HUES6 (cell line): ENCODE results near the gene RIPK4.
A peak's percentile ranks its signal among the peaks of the same experiment; 100 is the strongest.

ENCODE experiments used
- H3K27ac ChIP-seq: 2 replicates; pipeline ENCODE4 v1.7.0; 2013; ENCODE audit warnings: low read depth, mild to moderate bottlenecking, low read length, inconsistent platforms
- H3K27me3 ChIP-seq: 2 replicates; pipeline ENCODE4 v1.6.1; 2013; ENCODE audit warnings: low read length; ENCODE audit not compliant: control insufficient read depth, insufficient read depth
- H3K36me3 ChIP-seq: 2 replicates; pipeline ENCODE4 v1.6.1; 2013; ENCODE audit warnings: low read length; ENCODE audit not compliant: control insufficient read depth, insufficient read depth
- H3K4me1 ChIP-seq: 2 replicates; pipeline ENCODE4 v1.6.1; 2013; ENCODE audit warnings: low read length; ENCODE audit not compliant: control insufficient read depth, insufficient read depth
- H3K4me3 ChIP-seq: 2 replicates; pipeline ENCODE4 v1.5.1; 2013; ENCODE audit warnings: low read depth, low read length
- H3K9ac ChIP-seq: one replicate; pipeline ENCODE4 v1.6.1; 2013; ENCODE audit warnings: mild to moderate bottlenecking, low read length
- H3K9me3 ChIP-seq: 2 replicates; pipeline ENCODE4 v1.6.1; 2013; ENCODE audit warnings: low read depth, low read length; ENCODE audit not compliant: control insufficient read depth, insufficient read depth

Gene RIPK4

GRCh38 chr21:41761934-41762635 lies 4.8 kb downstream of the RIPK4 start:
- H3K27me3 ChIP-seq, result peaks cover 58% of the 10 kb centered on the region
- H3K36me3 ChIP-seq, result no peaks in the 10 kb centered on the region
- no peaks in the 10 kb centered on the region for H3K9me3 ChIP-seq
- H3K4me3 ChIP-seq, result peak overlapping the region; percentile 56
- peak overlapping the region; percentile 42 for H3K9ac ChIP-seq
- H3K4me1 ChIP-seq, result peaks cover 67% of the 10 kb centered on the region
- H3K27ac ChIP-seq, result no peak overlapping the region

GRCh38 chr21:41761211-41761933 lies 5.5 kb downstream of the RIPK4 start:
- peak overlapping the region; percentile 42 for H3K9ac ChIP-seq
- peaks cover 67% of the 10 kb centered on the region for H3K4me1 ChIP-seq
- no peak overlapping the region for H3K27ac ChIP-seq
- peaks cover 51% of the 10 kb centered on the region for H3K27me3 ChIP-seq
- peak overlapping the region; percentile 56 for H3K4me3 ChIP-seq
- 0 out of 2 replicates have a peak, but pooled peaks cover under 1% of the 10 kb centered on the region for H3K36me3 ChIP-seq
- H3K9me3 ChIP-seq, result no peaks in the 10 kb centered on the region

DNA sequence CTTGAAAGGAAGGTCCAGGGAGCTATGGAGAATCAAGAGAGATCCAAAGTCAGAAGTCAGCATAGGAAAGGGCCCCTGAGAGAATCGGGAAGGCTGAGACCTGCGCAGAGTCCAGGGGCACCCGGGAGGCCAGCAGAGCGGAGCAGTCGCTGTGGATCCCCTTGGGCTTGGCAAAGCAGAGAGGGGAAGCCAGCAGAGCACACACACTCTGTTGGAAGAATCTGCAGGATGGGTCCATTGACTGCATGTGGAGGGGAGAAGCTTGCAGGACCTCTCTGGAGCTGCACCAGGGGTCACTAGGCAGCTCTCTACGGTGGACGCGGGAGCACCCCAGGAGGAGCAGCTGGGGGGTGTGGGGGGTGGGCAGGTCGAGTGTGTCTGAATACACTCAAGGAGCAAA lies 6.4 kb downstream of the RIPK4 start:
- H3K4me1 ChIP-seq, result peaks cover 61% of the 10 kb centered on the region
- no peak overlapping the region for H3K9ac ChIP-seq
- H3K4me3 ChIP-seq, result no peak overlapping the region
- H3K9me3 ChIP-seq, result no peaks in the 10 kb centered on the region
- peaks cover 42% of the 10 kb centered on the region for H3K27me3 ChIP-seq
- no peak overlapping the region for H3K27ac ChIP-seq
- H3K36me3 ChIP-seq, result peaks cover 10% of the 10 kb centered on the region; the same call in 1 of the 2 replicates

GRCh38 chr21:41759926-41760325 lies 6.9 kb downstream of the RIPK4 start:
- H3K27me3 ChIP-seq, result peaks cover 37% of the 10 kb centered on the region
- H3K4me1 ChIP-seq, result peaks cover 61% of the 10 kb centered on the region
- H3K36me3 ChIP-seq, result peaks cover 10% of the 10 kb centered on the region; the same call in 1 of the 2 replicates
- no peak overlapping the region for H3K27ac ChIP-seq
- no peak overlapping the region for H3K4me3 ChIP-seq
- H3K9ac ChIP-seq, result no peak overlapping the region
- H3K9me3 ChIP-seq, result no peaks in the 10 kb centered on the region

GRCh38 chr21:41759214-41759840 lies 7.5 kb downstream of the RIPK4 start:
- Histone ChIP-seq H3K9ac (no peak overlapping the region), H3K4me3 (no peak overlapping the region), H3K36me3 (peaks cover 10% of the 10 kb centered on the region; the same call in 1 of the 2 replicates), H3K27ac (no peak overlapping the region), H3K27me3 (peaks cover 31% of the 10 kb centered on the region), H3K9me3 (no peaks in the 10 kb centered on the region), H3K4me1 (peaks cover 61% of the 10 kb centered on the region)

GRCh38 chr21:41758550-41758949 lies 8.3 kb downstream of the RIPK4 start:
- no peak overlapping the region for H3K9ac ChIP-seq
- no peak overlapping the region for H3K27ac ChIP-seq
- no peak overlapping the region for H3K4me3 ChIP-seq
- H3K4me1 ChIP-seq, result peaks cover 61% of the 10 kb centered on the region
- peaks cover 23% of the 10 kb centered on the region for H3K27me3 ChIP-seq
- peaks cover 10% of the 10 kb centered on the region; the same call in 1 of the 2 replicates for H3K36me3 ChIP-seq
- no peaks in the 10 kb centered on the region for H3K9me3 ChIP-seq

- peaks cover 10% of the 10 kb centered on the region; the same call in 1 of the 2 replicates for H3K36me3 ChIP-seq
- no peak overlapping the region for H3K4me3 ChIP-seq
- H3K9ac ChIP-seq, result no peak overlapping the region
- H3K27me3 ChIP-seq, result peaks cover 5% of the 10 kb centered on the region; the same call in 1 of the 2 replicates
- no peaks in the 10 kb centered on the region for H3K9me3 ChIP-seq
- no peak overlapping the region for H3K27ac ChIP-seq
- peaks cover 67% of the 10 kb centered on the region for H3K4me1 ChIP-seq
These were observed 10.7 kb downstream of the RIPK4 start for GRCh38 chr21:41755934-41756773.

DNA sequence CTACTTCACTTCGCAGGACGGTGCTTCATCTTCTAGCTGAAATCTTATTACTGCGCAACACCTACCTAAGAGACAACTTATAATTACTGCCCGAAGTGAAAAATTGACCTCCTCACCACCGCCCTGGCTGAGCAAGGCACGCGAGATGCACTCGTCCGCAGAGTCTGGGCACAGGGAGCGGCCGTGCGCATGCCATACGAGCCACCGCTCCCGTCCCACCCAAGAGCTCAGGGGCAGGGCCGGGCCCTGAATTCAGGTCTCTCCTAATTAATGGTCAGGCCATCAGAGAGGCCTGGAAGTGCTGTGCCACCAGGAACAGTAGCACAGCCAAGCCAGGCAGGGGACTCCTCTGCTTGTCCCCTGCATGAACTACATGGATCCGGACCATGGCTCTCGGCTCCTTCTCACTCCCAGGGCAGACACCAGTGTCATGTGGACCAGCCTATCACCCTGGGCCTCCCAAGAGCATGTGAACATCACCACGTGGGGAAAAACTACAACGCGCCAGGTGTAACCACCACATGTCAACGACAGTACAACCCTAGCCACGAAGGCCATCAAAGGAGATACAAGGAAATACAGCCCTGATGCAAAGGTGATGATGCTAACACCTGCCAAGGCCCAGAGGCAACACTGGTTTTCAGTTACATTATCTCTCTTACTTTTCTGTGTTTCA lies 11.5 kb downstream of the RIPK4 start:
- peaks cover 66% of the 10 kb centered on the region for H3K4me1 ChIP-seq
- H3K9me3 ChIP-seq, result no peaks in the 10 kb centered on the region
- no peak overlapping the region for H3K9ac ChIP-seq
- no peak overlapping the region for H3K4me3 ChIP-seq
- no peaks in the 10 kb centered on the region for H3K27me3 ChIP-seq
- no peak overlapping the region for H3K27ac ChIP-seq
- peaks cover 12% of the 10 kb centered on the region; the same call in 1 of the 2 replicates for H3K36me3 ChIP-seq

GRCh38 chr21:41754479-41754891 lies 12.4 kb downstream of the RIPK4 start:
- Histone ChIP-seq H3K9ac (no peak overlapping the region), H3K27me3 (no peaks in the 10 kb centered on the region), H3K36me3 (peaks cover 16% of the 10 kb centered on the region; the same call in 1 of the 2 replicates), H3K9me3 (no peaks in the 10 kb centered on the region), H3K4me3 (no peak overlapping the region), H3K4me1 (peaks cover 61% of the 10 kb centered on the region), H3K27ac (no peak overlapping the region)
